ENCODE measurements around the gene DCD.

GRCh38 chr12:54606556-54606955 is 41.6 kb downstream of the DCD start:
- TF ChIP-seq L3MBTL2 (conservative IDR thresholded peaks at IDR 0.05): no peak
- no peak for TF ChIP-seq SP1 (IDR thresholded peaks at IDR 0.05)
- TF ChIP-seq SUZ12 (IDR thresholded peaks at IDR 0.05): no peak
- TF ChIP-seq TARDBP (IDR thresholded peaks at IDR 0.05): no peak
- TF ChIP-seq FOXK2 (IDR thresholded peaks at IDR 0.05): no peak
- no peak for TF ChIP-seq FOXM1 (IDR thresholded peaks at IDR 0.05; ENCODE audit: borderline replicate concordance)
- TF ChIP-seq CTBP1 (IDR thresholded peaks at IDR 0.05; ENCODE audit: borderline replicate concordance): no peak
- no peak for TF ChIP-seq HDGF (IDR thresholded peaks at IDR 0.05; ENCODE audit: borderline replicate concordance)
